Eye (tissue), 1 donor: Measurements from ENCODE around the gene DGKB.

ENCODE experiments used
- DNase-seq: peaks from one replicate; pipeline ENCODE4 v3.0.0-alpha.2; 2015

The DGKB gene

DNA sequence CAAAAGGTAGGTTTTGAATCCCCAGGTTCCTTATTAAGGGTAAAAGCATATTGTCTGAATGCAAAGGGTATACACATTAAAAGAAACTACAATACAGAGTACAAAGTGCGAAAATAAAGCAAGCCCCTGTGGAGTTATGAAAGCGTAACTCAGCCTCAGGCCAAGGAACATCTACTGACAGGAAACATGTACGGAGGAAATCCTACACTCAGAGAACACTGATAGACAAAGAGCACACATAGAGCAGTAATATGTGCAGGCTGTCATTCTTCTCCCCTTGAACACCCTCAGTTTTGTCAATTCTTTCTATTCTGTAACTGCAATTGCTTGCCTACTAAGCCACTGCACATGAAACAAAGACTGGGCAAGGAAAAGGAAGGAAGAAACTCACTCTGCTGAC is 150.2 kb downstream of the DGKB start:
- DNase-seq: no peak

DNA sequence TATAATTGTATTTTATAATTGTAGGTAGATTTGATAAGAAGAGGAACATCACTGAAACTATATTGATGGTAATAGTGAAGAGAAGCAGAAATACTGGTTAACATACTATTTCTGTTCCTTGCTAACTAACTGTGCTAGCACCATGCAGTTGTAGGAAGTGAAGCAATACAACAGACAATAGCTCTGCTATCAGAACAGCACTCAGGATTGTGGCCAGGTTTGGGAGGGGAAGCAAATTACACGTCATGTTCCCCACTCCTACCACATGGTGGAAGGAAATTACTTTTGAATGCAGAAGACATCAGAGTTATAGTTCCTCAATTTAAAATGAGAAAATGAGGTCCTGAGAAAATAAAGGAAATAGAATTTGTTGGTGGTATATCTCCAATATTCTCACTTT is 151.1 kb downstream of the DGKB start:
- no peak for DNase-seq

DNA sequence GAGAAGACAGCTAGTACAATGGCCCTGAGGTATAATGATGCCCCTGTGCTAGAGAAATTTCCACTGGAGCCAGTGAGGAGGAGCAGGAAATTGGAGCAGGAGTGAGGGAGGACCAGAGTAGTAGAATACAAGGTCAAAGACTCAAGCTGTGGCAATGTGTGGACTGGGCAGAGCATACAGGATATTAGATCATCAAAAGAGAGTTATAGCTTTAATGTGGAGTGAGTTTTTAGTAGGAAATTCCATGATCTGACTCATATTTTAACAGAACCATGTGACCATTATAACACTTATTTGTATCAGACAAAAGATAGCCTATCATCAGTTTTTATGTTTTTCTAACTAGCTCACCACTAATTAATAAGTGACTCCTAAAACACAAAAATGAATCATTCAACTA is 154.1 kb downstream of the DGKB start:
- DNase-seq: no peak

DNA sequence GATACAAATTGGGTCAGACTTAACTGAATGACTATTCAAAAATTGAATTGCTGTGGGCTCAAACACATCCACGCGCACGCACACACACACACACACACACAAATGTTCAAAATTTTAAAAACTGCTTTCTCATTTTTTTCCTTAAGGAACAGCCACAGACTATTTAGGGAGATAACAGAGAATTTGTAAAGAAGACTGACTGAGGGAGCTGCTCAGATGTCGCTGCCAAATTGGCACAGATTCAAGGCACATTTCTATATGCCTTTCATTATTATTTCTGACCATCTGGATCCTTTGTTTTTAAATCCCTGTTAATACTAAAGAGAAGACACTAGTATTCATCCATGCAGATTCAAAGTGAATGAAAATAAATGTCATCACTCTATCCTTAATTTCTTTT is 154.8 kb downstream of the DGKB start:
- DNase-seq: peak; percentile 34

DNA sequence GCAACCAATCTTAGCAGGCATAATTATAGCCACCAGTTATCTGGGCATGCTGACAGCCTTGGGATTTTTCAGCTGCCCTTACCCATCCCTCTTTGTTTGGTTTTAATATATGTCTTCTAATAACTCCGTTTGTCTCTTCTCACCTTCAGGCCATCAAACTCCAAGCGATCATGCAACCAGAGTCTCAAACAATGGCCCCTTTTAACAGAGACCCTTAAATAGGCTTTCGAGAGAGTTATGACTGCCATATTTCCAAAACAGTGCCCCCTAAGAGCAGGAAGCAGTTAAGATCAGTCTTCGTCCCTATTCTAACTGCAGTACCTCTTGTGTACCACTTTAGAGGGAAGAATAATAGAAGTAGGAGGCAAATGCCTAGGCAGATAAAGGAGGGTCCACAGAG is 157.5 kb downstream of the DGKB start:
- no peak for DNase-seq

DNA sequence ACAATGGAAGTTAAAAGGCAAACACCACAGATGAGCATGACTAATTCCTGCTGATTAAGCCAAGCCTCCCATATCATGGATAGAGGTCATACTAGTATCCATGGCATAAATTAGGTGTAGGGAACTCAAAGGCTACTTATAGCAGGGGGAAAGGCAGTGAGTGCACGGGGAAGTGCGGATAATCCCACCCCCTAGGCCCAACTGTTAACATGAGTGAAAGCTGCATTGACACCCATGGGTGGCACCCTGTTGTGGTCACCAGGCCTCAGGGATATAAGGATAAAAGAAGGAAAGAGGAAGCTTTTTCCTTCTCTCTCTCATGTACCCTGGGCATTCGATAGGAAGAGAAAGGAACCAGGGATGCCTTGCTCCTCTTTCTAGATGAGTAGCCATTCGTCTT is 161.9 kb downstream of the DGKB start:
- no peak for DNase-seq

DNA sequence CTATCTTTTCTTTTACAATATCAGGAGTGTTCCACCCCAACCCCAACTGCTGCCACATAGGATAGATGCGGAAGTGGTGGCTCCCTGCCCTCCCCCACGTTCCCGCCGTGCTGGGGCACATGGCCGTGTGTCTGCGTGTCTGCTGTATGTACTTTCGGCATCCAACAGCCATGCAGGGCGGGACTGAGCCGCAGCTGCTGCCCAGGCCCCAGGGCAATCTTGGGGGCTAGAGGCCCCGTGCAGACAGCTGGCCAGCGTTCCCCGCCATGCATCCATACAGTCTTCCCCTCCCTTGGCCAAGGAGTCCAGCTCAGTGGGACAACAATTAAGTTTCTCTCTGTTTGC is 162.7 kb downstream of the DGKB start:
- no peak for DNase-seq

DNA sequence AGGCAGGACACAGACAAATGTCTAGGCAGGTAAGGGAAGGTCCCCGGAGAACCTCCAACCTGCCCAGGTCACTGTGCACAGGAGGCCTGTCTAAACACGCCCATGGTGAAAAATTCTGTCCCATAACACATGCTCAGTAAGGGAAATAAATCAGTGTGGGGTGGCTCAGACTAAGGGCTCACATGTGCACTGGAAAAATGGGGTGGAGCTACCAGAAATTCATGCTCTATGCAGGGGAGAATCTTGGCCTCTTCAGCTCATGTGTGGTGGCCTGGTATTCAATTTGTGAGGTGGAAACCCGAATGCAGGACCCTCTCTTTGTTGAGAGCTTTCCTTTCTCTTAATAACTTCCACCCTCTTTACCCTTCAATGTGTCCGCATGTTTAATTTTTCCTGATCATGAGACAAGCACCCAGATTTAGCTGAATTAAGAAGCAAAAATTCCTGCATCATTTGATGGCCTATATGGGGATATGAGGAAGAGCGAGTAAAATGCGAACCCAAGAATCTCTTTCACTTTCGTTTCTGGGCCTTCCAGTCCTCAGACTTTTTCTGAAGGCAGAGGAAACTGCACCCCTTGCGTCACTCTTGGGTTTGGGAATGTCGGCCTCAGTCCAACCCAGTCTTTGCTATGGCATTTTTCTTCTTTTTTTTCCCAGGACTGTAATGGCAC is 163.2 kb downstream of the DGKB start:
- no peak for DNase-seq

DNA sequence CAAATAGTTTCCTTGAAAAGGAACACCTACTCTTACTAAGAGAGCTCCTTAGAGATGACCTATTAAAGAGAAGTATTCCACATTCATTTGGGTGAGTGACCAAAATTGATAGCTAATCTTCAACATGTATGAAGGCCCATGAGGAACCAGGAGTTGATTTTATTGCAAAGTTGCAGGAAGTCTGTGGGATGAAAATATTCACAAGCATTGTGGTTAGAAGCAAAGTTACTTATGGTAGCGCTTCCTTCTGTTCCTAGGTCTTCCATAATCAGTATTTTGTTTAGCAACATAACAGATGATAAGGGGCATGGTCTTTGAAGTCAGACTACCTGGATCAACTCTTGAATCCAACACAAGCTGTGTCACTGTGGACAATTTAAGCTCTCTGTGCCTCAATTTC is 164.5 kb downstream of the DGKB start:
- DNase-seq: no peak

DNA sequence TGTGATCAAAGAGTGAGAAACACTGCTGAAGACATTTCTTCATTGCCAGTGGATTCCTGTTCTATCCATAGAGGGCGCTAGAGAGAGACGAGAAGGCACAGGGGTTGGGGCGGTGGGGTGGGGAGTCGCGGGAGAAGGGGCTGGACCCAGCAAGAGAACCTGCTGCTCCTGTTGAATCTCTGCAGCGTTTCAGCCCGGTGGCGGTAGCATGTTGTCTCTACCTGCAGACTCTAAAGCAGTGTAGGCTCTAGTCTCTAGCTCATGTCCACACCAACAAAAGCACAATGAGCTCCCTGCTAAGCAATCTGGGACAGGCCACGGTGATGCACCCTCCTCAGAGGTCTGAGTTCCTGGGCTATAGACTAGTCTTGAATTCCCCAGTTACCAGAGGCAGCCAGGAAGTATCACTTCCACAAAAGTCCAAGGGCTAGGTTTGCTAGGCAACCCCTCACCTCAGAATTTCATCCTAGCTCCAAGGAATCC is 167.7 kb downstream of the DGKB start:
- DNase-seq: no peak

DNA sequence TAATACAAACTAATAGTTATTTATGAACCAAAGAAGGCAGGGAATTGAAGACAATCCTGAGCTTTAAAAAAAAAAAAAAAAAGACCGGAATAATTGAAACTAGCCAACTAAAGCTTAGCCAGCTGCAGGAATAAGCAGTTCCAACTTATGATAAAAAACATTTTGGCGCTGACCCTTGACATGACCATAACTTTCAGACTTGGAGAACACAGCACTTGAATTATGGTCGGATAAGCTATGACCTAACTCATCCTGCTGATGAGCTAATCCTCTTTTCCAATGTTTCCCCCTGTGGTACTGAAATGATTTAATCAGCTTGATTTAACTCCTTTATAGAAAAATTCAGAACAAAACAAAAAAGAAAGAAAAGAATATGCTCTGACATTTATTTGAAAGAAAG is 181.8 kb downstream of the DGKB start:
- peak; percentile 4 for DNase-seq

DNA sequence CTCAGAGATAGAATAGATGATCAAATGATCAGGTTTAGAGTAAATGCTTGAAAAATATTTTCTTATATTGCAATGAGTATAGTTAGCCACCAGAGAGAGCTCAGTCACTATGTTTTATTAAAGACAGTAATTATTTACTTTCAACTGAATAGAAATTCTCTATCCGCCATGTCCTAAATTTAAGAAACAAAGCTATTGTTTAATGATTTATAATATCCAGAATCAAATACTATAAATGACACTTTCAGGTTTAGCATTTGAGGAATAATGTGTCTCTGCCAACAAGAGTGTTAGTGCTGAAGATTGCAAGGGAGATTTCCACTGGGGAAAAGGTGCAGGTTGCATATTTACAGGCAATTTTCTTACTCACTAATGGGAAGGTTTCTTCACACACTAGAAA is 184.7 kb downstream of the DGKB start:
- peak; percentile 45 for DNase-seq

DNA sequence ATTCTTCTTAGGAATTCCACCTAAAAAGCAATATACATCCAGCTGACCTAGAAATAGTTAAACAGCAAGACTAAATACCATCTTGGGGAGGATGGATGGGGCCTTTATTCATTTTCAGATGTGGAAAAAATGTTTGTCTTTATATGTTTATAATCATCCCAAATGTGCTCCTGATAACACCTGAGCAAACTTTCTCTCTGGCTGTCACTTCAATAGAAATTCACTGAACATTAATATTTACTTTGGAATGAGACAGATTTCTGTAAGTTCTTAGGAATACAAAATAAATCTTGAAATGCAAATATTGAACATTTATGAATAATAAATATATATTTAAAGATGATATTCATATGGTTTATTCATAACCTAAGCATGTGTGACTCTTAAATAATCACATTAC is 185.4 kb downstream of the DGKB start:
- DNase-seq: no peak

DNA sequence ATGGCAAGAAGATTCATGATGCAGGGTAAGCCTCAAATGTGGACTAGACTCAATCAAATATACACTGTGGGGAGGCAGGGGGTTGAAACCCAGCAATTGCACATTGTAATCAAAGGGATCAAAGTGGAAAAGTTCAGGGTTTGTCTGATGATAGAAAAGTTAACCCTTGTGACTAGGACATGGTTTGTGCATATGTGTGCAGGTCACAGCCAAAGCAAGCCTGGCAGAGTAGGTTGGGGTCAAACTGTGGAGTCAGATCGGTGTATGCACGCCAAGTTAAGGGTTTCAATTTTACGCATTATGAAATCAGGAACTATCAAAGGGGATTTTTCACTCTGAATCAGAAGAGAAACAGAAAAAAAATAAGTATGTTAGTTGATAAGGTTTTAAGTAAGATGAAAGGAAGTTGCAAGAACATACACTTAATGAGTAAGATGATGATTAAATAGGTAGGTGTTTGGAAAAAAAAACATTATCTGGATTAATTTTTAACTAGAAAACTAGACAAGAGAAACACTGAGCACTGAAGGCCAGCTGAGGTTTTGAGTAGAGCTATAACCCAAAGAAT is 188.3 kb downstream of the DGKB start:
- DNase-seq: no peak

DNA sequence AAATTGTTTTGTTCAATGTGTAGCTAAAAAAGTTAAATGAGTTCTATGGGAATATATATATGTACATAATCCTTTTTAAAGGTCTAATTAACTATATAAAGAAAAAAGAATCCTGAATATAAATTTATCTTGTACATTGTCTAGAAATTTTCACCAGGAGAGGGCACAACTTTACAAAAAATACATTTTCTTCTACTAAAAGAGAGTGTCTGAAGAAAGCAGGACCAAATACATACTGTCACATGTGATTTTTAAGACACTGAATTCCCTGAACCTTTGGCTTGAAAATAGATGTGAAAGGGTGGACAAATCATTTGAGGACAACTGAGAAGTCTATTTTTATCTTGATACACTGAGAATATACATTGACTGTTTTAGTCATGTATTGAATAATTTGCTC is 204.3 kb downstream of the DGKB start:
- peak; percentile 14 for DNase-seq

DNA sequence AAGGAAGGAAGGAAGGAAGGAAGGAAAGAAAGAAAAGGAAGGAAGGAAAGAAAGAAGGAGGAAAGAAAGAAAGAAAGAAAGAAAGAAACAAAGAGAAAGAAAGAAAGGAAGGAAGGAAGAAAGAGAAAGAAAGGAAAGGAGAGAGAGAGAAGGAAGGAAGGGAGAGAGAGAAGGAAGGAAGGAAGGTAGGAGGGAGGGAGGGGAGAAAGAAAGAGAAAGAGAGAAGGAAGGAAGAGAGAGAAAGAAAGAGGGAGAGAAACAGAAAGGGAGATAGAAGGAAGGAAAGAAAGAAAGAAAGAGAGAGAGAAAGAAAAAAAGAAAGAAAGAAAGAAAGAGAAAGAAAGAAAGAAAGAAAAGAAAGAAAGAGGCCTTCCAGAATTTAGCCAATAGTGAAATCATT is 204.9 kb downstream of the DGKB start:
- no peak for DNase-seq

DNA sequence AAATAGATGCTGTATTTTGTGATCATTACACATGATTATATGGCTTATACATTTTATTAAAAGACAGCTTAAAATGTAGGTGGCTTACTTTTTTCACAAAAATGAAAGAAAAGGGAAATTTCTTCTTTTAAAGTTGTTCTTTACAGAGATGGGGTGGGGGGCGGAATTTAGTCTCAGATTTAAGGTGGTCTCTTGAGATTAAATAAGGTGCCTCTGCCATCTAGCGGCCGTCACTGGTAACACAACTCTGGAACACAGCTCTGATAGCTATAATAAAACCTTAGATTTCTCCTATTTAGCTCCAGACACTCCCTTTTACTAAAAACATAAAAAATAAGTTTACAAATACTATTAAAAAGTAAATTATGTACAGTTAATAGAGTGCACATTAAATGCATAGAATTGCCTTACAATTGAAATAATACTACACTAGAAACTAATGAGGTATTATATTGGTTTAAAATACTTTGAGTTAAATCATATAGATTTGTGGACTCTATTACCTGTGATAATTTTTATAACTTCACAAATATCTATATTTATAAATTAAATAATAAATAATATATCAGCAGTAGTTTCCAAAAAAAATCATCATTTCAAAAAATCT is 210.9 kb downstream of the DGKB start:
- peak; percentile 80 for DNase-seq

DNA sequence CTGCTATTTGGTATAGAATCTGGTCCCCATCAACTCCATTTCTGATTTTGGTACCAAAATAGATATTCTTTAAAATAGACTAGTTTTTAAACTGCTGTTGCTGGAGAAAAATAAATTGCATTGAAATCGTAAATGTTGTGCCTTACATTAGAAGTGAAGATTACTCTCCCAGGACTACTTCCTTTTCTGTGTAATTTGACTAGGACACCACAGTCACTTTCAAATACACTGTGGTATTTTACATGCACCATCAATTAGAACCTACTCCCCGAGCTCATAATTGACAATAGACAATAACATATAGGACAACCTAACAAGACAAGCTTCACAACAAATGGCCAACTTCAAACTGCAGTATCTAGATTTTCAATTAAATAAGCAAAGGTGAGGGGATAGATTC is 211.5 kb downstream of the DGKB start:
- DNase-seq: no peak

DNA sequence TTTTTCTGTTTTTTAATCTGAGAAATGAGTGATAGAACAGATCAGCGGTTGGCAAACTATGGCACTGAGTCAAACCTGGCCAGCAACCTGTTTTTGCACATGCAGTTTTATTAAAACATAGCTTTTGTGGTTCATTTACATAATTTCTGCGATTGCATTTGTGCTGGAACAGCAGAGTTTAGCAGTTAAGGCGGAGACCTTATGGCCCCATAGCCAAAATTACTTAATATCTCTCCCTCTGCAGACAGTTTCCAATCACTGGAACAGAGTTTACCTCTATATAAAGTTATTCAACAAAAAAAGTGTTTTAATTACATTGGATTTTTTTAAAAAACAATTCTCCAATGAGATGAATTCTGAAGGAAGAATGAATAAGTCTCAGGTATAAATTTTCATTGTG is 212.1 kb downstream of the DGKB start:
- DNase-seq: no peak

DNA sequence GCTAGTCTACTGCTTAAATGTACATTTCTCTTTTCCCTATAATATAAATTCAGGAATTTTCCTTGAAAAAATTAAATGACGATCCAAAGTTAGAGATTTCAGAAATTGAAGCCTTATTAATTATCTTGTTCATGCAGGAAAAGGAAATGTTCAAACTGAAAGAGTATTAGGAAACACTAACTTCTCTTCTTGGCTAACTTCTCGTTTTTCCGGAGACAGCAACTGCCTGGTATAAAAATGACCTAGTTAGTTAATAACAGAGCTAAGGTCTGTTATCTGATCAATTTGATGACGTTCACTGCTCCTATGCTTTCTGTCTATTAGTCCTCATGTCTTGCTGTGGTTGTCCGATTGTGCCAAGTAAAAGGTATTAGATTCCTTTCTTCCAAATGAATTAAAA is 212.5 kb downstream of the DGKB start:
- DNase-seq: no peak

DNA sequence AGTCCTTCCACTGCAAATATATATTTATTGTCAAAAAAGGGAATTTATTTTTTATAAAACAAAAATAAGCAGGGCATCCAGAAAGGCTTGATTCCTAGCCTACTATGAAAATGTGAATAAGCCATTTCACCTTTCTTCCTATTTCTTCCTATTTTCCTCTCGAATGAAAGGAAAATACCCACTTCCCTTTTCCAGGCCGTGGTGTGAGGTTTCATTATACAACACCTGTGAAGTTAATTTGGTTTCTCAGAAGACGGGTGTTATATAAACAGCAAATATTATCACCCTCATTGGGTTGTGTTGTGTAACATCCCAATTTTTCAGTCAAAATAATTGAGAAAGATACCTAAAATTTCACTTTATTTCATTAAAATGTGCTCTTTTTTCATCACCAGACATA is 214.3 kb downstream of the DGKB start:
- no peak for DNase-seq

DNA sequence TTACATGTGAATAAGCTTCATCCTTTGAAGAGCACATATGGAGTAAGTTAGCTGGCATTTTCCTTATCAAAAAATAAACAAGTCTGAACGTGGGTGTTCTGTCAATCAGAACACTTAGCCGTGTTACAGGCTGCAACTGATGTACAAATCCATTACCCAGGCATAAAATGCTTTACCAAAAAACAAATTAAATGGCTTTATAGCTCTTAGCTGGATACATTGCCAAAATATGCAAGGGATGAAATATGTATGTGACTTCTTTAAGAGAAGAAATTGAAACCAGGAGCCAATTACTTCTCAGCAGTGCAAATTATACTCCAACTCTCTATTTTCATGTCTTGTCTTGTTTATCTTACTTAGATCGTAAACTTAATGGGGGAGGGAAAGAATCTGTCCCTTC is 214.8 kb downstream of the DGKB start:
- peak; percentile 6 for DNase-seq

DNA sequence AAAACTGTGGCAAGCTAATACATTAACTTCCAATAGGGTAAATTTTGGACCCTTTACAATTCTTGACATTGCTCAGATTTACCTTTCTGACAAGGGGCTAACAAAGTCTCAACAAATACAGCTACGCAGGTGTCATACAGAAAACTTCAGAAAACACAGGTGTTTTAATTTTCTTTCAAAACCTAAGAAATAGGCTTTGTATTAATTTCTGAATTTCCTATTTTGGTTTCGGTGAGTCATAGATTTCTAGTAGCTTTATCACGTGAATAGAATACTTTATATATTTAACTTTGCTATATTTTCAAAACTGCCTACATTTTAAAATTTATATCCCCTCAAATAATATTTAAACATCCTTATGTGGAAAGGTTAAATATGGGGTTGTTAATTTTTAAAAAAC is 215.3 kb downstream of the DGKB start:
- no peak for DNase-seq

DNA sequence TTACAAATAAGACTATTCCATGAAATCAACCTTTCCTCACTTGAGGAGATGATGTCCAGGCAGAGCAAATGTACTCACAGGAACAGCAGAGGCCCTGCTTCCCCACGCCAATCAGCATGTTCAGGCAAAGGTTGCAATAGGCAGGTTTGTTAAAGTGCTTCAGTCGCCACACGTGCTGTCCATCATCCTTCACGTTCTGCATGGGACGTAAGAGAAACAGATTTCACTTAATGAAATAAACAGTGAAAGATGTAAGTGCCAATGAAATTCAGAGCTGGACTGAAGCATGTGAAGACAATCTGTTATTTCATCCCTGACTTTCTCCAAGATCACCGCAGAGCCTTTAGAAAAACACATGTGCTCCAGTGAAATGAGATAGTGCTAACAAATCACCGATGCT is 217.4 kb downstream of the DGKB start:
- peak; percentile 31 for DNase-seq

DNA sequence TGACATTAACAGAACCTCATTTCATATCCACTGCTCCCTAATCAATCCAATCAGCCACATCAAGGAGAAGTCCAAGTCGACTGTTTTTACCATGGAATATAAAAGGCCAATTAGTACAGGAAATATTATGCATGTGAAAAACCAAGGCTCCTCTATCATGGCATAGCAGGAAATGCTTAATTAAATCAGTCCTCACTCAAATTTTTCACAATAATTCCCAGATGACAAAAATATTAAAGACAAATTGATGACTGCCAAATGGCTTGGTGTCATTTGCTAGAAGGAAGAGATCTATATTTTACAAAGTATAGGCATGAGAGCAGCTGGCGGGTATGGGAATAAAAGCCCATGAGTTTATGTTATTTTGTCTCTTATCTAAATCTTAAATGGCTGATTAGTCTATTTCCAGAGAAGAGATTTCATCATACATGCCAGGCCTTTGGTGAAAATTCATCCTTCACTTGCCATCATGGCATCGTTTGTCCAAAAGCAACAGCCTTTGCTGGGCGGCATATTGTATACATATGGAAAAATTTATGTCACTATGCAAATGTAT is 219.6 kb downstream of the DGKB start:
- DNase-seq: no peak
